ENCODE data around the gene RNASEH2A.

DNA sequence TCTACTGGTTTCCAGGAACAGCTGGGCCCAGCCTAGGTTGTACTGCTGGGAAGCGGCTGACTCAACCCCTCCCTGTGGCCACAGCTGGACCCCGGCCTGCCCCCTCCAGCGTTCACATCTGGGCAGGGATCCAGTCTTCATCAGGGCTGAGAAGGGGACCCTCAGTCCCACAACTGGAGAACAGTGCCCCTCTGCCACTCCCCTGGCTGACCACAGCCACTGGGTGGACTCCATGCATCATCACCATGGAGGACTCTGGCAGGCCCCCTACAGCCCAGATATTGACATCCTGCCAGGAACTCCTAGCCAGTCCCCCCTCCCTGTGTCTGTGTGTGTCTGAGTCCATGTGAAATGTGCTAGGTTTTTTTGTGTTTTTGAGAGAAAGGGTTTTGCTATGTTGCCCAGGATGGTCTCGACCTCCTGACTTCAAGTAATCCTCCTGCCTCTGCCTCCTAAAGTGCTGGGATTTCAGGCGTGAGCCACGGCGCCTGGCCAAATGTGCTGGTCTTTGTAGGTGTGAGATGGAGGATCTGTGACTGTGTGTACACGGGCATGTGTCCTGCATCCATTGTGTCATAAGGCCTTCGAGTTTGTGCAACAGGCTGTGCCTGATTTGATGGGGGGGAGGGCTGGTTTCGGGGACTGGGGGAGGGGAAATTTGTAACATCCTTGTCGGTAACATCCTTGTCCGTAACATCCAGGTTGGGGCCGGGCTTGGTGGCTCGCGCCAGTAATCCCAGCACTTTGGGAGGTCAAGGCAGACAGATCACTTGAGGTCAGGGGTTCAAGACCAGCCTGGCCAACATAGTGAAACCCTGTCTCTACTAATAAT lies 27.0 kb upstream of the RNASEH2A start:
- TF ChIP-seq CTCF (IDR thresholded peaks at IDR 0.05) (no peak), EZH2 (IDR thresholded peaks at IDR 0.05; ENCODE audit: borderline replicate concordance, insufficient read depth, low read depth, low read length, poor library complexity, severe bottlenecking) (no peak)
